HFFc6 (cell line): ENCODE results near the gene CHST5. TPM values are rescaled to one million over a fixed set of nuclear protein-coding genes. Genes with fewer than 3 reads are reported as not detected.
A peak's percentile ranks its signal among the peaks of the same experiment; 100 is the strongest.
"Not testable (repeated sequence)": the region's sequence is repeated elsewhere in the genome, so short reads cannot be mapped to it uniquely, and the experiment has no call there.

Source experiments
- DNase-seq: peaks from one replicate; pipeline ENCODE4 v3.0.0-alpha.2; 2018
- H3K27ac Mint-ChIP-seq: 2 replicates; pipeline ENCODE4 v1.8.0; 2020; ENCODE audit warnings: mild to moderate bottlenecking, mixed read lengths
- H3K27me3 Mint-ChIP-seq: 2 replicates; pipeline ENCODE4 v1.8.0; 2021; ENCODE audit warnings: mild to moderate bottlenecking, moderate library complexity, mixed read lengths; ENCODE audit not compliant: insufficient read depth
- H3K36me3 Mint-ChIP-seq: 2 replicates; pipeline ENCODE4 v1.8.0; 2021; ENCODE audit warnings: low read depth, mixed read lengths
- H3K4me1 Mint-ChIP-seq: 2 replicates; pipeline ENCODE4 v1.8.0; 2020; ENCODE audit warnings: low read depth, mixed read lengths
- H3K4me3 Mint-ChIP-seq: 2 replicates; pipeline ENCODE4 v1.8.0; 2020; ENCODE audit warnings: mild to moderate bottlenecking, moderate library complexity, mixed read lengths
- H3K9me3 Mint-ChIP-seq: 2 replicates; pipeline ENCODE4 v1.8.0; 2020; ENCODE audit warnings: mild to moderate bottlenecking, mixed read lengths
- total RNA-seq, 6 experiments: library from RNA; stranded (reverse); fragmentation: NEBNext Ultra II Directional; extraction: Animal tissue kit (Norgen Biotek cat#: 25700); gene quantifications; 2 replicates in 1 of 6; 3 replicates in 5 of 6; pipeline ENCODE4 v1.2.3, GENCODE V29; 2021
- TF ChIP-seq, protein P1 (sequence below): fragments of 200-600 bp; sonication (generic); IDR thresholded peaks from 2 replicates; pipeline ENCODE4 v1.5.0; 2021; ENCODE audit warnings: antibody characterized with exemption, mild to moderate bottlenecking

Gene CHST5
- total RNA-seq, 6 experiments from 2014 or later, result not detected

DNA sequence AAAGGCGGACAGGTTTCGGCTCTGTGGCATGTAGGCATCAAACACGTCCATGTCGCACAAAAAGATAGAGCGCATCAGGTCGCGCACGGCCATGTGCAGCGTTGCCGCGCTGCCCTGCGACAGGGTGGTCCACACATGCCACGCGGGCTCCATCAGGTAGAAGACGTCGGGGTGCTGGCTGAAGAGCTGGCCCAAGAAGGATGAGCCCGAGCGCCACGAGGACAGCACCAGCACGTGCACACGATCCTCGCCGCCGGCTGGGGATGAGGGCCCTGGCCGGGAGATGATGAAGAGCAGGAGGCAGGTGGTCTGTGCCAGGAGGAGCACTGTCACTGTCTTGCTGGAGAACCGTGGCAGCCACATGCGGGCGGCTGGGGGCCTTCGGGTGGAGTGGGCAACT is 5.9 kb downstream of the CHST5 start:
- DNase-seq, result no peak
- Mint-ChIP-seq H3K27me3 (peaks cover 20% of the 10 kb centered on the region), H3K4me3 (no peak overlapping the region), H3K4me1 (no peaks in the 10 kb centered on the region), H3K9me3 (no peaks in the 10 kb centered on the region), H3K36me3 (no peaks in the 10 kb centered on the region), H3K27ac (no peak overlapping the region)
- TF ChIP-seq, protein P1, sequence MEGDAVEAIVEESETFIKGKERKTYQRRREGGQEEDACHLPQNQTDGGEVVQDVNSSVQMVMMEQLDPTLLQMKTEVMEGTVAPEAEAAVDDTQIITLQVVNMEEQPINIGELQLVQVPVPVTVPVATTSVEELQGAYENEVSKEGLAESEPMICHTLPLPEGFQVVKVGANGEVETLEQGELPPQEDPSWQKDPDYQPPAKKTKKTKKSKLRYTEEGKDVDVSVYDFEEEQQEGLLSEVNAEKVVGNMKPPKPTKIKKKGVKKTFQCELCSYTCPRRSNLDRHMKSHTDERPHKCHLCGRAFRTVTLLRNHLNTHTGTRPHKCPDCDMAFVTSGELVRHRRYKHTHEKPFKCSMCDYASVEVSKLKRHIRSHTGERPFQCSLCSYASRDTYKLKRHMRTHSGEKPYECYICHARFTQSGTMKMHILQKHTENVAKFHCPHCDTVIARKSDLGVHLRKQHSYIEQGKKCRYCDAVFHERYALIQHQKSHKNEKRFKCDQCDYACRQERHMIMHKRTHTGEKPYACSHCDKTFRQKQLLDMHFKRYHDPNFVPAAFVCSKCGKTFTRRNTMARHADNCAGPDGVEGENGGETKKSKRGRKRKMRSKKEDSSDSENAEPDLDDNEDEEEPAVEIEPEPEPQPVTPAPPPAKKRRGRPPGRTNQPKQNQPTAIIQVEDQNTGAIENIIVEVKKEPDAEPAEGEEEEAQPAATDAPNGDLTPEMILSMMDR, result no peak

DNA sequence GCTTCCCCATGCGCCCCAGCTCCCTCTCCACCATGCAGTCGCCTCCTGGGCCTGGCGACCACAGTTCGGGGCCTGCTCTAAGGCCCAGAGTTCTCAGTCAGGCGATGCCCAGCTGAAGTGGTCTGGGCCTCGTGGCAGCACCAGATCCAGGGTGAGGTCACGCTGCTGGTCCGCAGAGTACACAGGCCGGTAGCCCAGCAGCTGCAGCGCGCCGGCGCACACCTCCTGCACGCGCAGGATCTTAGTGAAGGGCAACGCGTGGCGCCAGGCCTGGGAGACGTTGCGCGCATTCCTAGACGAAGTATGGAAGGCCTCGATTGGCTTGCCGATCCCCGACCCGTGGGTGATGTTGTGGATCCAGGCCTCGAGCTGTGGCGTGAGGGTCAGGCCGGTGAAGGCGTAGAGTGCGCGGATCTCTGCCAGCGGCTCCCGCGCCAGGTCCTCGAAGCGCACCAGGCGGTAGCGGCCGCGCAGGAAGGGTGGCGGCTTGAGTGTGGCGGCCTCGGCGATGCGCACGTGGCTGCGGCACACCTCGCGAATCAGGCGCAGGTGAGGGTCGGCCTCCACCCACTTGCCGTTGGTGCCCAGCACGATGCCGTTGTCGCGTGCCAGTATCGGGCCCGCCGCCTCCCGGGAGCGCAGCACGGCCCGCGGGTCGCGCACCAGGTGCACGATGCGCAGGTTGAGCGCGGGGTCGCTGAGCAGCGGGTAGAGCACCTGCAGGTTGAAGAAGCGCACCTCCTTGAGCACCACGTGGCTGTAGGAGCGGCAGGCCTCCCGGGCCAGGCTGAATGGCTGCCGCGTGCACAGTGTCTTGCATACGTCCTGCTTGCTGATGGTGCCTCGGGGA is 6.6 kb downstream of the CHST5 start:
- no peaks in the 10 kb centered on the region for H3K9me3 Mint-ChIP-seq
- no peak overlapping the region for H3K27ac Mint-ChIP-seq
- H3K4me1 Mint-ChIP-seq, result no peaks in the 10 kb centered on the region
- H3K4me3 Mint-ChIP-seq, result no peak overlapping the region
- no peak for DNase-seq
- H3K36me3 Mint-ChIP-seq, result no peaks in the 10 kb centered on the region
- TF ChIP-seq, protein P1, result no peak
- H3K27me3 Mint-ChIP-seq, result peaks cover 21% of the 10 kb centered on the region

DNA sequence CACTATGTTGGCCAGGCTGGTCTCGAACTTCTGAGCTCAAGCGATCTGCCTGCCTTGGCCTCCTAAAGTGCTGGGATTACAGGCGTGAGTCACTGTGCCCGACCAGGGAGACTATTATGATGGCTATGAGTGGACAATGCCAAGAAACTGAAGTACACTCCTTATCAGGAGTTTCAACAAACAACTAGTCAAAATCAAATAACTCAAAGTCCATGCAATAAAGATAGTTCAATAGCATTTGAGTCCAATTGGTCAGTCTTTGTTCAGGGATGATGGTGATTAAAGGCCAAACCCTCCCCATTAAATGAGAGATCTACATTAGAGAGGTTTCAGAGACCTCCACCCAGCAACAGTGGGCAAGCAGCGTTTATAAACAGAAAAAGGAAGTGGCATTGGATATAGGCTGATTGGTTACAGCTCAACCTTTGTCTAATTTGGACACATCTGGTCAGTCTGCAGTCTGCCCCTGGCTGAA is 8.0 kb downstream of the CHST5 start:
- DNase-seq, result no peak

GRCh38 chr16:75526032-75526790 is 9.7 kb downstream of the CHST5 start:
- Mint-ChIP-seq H3K36me3 (no peaks in the 10 kb centered on the region), H3K9me3 (no peaks in the 10 kb centered on the region), H3K27me3 (peaks cover 20% of the 10 kb centered on the region), H3K4me3 (no peak overlapping the region), H3K27ac (no peak overlapping the region), H3K4me1 (no peaks in the 10 kb centered on the region)
- TF ChIP-seq, protein P1, result no peak
- no peak for DNase-seq

More for the DNA sequence above, 8.0 kb downstream of the CHST5 start:
- TF ChIP-seq, protein P1, result no peak
- Mint-ChIP-seq H3K36me3 (no peaks in the 10 kb centered on the region), H3K27ac (no peak overlapping the region), H3K4me1 (no peaks in the 10 kb centered on the region), H3K27me3 (peaks cover 26% of the 10 kb centered on the region), H3K4me3 (no peak overlapping the region), H3K9me3 (no peaks in the 10 kb centered on the region)

DNA sequence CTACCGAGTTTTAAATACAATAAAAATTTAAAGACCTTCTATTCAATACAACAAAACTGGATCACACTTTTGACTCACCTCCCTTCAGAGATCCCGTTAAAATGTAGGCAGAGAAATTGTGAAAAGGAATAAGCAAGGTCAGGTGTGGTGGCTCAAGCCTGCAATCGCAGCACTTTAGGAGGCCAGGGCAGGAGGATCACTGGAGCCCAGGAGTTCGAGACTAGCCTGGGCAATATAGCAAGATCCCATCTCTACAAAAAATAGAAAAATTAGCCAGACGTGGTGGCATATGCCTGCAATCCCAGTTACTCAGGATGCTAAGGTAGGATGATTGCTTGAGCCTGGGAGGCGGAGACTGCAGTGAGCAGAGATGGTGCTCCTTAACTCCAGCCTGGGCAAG is 16.7 kb downstream of the CHST5 start:
- Mint-ChIP-seq H3K36me3 (no peaks in the 10 kb centered on the region), H3K4me3 (no peak overlapping the region), H3K4me1 (peaks cover 12% of the 10 kb centered on the region), H3K9me3 (no peaks in the 10 kb centered on the region), H3K27ac (no peak overlapping the region), H3K27me3 (peaks cover 7% of the 10 kb centered on the region)
- TF ChIP-seq, protein P1, result no peak
- DNase-seq, result no peak

- not testable (repeated sequence) for DNase-seq, H3K27me3 Mint-ChIP-seq, H3K36me3 Mint-ChIP-seq, H3K9me3 Mint-ChIP-seq
- Mint-ChIP-seq H3K4me1 (peaks cover 12% of the 10 kb centered on the region), H3K4me3 (peak overlapping the region; percentile 86), H3K27ac (peak overlapping the region; percentile 42)
Measured at GRCh38 chr16:75516189-75516966, 19.5 kb downstream of the CHST5 start.
